HG02798 (cell line): Measurements from ENCODE around the gene TTC1.
"Not testable (repeated sequence)": the region's sequence is repeated elsewhere in the genome, so short reads cannot be mapped to it uniquely, and the experiment has no call there.

Experiments
- ATAC-seq: cut with Tn5 transposase; IDR thresholded peaks from one replicate; pipeline ENCODE4 v1.9.1; 2021; ENCODE audit warnings: mild to moderate bottlenecking; ENCODE audit not compliant: unreplicated experiment, poor library complexity

The TTC1 gene

GRCh38 chr5:160008877-160009590 is at the start of gene TTC1:
Gene TTC1 (plus strand): TSS chr5:160009139. CDS start chr5:160010529, 1,390 bp downstream.
- peak; percentile 100 for ATAC-seq

DNA sequence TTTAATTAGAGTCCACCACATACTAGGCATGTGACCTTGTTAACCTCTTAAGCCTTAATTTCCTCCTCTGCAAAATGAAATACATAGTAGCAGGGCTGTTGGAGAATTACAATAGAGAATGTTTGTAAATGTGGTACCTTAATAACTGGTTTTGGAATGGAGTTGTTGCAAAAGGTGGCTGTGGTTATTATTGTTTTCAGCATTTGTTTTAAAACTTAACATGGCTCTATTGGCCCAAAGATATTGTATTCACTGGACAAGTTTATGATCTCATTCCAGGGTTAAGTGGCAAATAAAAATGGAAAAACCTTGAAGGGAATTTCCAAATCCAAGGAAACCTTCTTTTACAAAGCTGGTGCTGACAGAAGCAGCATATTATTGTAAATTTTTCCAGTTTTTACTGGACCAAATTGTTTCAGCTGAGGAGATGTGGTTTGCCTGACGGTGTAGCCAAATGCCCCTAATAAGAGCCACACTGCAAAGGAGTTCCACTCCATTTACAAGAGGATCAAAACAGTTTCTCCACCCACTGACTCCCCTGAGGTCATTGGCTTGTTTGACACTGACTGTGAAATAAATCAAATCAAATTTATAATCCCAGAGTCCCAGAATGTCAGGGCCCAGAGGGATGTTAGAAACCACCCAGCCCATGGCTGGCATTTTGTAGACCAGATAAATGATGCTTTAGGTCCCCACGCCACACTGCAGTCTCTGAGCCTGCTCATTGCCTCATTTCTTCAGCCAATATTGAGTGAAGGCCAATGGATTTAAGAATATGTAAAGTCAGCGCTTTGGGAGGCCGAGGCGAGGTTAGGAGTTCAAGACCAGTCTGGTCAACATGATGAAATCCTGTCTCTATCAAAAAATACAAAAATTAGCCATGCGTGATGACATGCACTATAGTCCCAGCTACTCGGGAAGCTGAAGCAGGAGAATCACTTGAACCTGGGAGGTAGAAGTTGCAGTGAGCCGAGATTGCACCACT is 47.5 kb upstream of the TTC1 start:
- ATAC-seq = no peak

GRCh38 chr5:159962214-159962613 is 46.7 kb upstream of the TTC1 start:
- ATAC-seq = no peak

GRCh38 chr5:159963935-159964334 is 45.0 kb upstream of the TTC1 start:
- no peak for ATAC-seq

DNA sequence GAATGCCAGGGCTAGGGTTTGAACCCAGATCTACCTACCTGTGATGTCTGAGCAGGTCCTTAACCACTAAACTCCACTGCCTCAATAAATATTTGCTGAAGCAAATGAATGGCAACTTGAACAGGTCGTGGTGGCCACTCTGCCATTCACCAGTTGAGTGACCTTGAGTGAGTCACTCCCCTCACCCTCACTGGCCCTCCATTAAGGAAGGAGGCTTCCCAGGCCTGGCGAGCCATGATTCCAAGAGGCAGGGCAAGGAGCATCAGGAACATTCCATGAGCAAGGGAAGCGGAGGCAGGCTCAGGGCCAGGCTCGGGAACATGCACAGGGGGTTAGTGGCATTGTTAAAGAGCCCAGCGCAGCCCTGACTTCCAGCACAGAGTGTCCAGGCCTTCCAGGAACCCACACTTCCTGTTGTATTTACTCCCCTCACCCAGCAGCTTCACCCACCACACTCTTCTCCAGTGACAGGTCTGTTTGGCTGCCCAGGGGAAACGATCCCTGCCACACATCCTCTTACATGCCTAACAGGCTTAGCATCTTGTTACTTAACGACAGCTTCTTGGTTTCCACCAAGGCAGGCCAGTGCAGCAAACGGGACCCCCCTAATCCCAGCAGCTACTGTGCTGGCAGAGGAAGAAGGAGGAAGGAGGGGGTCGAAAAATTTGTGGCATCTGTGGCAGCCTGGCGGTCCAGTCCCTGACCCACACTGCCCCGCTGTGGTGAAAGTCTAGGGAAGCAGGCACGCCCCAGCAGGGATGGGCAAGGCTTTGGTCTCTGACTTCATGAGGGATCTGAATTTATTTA is 43.7 kb upstream of the TTC1 start:
- ATAC-seq = no peak

DNA sequence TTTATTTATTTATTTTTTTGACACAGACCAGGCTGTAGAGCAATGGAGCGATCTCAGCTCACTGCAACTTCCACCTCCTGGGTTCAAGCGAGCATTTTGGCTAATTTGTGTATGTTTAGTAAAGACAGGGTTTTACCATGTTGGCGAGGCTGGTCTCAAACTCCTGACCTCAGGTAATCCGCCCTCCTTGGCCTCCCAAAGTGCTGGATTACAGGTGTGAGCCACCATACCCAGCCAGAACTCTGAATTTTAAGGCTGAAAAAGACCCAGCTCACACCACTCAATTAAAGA is 43.2 kb upstream of the TTC1 start:
- ATAC-seq = not testable (repeated sequence)

- no peak for ATAC-seq
Measured at GRCh38 chr5:159969966-159970365, 39.0 kb upstream of the TTC1 start.

- no peak for ATAC-seq
Measured at GRCh38 chr5:159971038-159971437, 37.9 kb upstream of the TTC1 start.

- no peak for ATAC-seq
Measured at GRCh38 chr5:159971514-159971913, 37.4 kb upstream of the TTC1 start.

- no peak for ATAC-seq
Measured at GRCh38 chr5:159971931-159972461, 36.9 kb upstream of the TTC1 start.

DNA sequence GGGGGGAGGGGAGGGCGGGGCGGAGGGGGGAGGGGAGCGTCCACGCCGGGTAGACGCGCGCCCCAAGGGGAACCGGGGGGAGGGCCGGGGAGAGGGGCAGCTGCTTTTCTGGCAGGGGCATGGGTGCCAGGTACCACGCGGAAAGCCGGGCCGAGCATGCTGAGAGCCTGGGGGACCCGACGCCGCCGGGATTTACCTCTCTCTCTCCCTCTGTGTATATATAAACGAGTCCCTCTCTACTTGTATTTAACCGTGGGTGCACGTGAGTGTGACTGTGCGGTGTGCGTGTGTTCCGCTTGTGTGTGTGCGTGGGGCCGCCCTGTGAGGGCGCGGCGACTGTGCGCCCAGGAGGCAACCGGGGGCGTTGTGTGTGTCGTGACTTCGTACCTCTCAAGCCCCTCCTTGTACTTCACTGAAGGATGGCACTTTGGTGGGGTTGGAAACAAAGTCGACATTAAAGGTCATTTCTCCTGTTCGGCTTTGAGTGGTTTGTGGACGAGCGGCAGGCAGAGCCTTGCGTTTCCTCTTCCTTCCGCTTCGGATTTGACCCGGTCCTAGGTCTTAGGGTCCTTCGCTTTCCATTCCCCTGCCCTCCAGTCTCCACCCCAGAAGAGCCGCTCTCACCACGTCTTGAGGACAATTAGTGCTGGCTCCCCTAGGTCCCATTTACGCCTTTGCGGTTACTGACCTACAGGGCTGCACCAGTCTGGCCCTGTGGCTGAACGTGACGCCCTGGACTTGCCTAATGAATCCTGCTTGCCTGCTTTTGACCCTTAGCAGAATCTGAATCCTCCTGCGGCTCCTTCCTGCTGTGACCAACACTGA is 36.2 kb upstream of the TTC1 start:
- ATAC-seq = no peak

DNA sequence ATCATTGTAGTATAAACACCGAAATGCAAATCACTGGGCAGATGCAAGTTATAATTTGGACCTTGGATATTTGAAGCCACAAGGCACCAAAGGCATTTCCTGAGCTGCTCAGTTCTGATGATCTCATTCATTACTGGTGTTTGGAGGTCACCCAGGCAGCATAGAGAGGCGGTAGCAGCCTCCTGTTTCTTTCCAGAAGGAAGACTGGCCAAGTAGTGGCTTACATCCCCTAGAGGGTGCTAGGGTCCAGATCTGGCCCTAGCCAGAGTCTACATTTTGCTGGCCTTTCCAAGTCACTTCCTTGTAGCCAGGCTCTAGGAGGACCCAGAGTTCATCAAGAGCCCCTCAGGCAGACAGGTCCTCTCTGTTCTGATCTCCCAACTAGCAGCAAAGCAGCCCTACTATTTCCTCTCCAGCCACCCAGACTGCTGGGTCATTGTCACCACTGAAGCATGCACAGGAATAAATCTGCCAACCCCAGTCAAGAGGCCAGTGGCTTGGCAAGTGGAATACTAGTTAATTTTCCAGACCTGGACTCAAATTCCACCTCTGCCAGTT is 33.4 kb upstream of the TTC1 start:
- ATAC-seq = no peak

DNA sequence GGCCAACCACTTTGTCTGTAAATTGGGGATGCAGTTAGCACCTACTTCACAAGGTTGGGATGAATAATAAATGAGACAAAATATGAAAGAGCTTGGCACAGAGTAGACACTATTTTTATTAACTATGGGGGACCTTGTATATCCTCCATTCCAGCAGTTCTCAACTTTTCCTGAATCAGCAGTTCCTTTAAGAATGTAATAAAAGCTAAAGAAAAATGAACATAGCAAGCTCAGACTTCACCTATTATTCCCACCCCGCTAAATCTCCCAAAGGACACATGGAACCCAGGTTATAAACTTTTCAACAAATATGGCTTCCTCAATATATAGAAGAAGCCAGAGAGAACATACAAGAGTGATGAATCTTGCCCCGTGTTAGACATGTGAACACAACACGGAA is 32.0 kb upstream of the TTC1 start:
- no peak for ATAC-seq

DNA sequence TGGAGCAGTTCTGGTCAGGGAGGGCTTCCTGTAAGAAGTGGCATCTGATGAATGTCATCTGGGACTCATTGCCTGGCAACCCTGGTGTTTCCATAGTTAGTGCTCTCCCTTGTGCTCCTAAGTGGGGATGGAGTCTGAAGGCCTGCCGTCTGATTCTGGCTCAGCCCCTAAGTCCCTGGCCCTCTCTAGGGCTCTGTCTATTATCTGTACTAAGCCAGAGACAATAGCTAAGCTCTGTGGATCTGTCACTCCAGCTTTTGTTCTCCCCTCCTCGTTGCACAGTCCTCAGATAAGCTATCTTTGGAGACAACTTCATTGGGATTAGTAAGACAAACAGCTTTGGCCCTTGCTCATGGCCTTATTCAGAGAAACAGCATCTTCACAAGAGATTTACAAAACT is 30.6 kb upstream of the TTC1 start:
- no peak for ATAC-seq

- no peak for ATAC-seq
Measured at GRCh38 chr5:159982421-159983173, 26.3 kb upstream of the TTC1 start.

DNA sequence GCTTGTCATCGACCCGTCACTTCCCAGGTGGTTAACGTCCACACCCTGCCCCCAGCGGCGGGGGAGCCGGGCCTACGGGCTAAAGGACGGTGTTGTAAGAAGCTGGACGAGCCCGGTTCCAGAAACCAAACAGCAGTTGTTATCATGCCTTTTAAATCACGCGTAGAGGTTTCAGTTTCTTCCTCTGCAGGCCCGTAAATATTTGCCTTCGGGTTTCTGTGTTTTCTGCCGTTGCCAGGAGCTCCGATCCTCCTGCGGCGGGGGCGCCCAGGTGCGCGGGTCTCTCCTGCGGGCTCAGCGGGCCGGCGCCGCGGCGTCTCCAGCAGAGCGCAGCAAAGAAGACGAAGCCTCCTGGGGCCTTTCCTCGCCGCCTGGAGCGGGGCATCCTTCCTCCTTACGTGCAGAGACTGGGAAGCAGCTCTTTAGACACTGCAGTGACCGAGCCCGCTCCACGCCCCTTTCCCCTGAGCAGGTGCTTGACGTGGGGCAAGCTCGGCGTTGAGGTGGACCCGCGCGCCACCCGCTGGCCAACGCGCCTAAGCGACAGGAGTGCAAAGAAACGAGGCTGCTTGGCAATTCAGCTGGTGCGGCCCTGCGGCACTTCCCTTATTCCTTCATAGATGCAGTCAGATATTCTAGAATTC is 21.8 kb upstream of the TTC1 start:
- ATAC-seq = peak; percentile 94

DNA sequence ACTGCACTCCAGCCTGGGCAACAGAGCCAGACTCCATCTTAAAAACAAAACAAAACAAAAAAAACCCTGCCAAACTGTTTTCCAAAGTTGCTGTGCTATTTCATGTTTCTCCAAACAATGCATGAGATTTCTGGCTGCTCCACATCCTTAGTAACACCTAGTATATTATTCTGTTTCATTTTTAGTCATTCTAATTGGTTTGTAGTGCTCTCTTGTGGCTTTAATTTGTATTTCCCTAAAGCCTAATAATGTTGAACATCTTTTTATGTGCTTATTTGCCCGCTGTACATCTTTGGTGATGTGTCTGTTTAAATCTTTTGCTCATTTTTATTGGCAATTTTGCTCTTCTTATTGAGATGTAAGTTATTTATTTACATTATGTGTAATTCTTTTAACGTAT is 18.4 kb upstream of the TTC1 start:
- no peak for ATAC-seq

GRCh38 chr5:159992566-159992965 is 16.4 kb upstream of the TTC1 start:
- no peak for ATAC-seq
